HL-60 (cell line): ENCODE data around the gene OPTC.

Experiments
- DNase-seq, 2 experiments: peaks; one replicate each; pipeline ENCODE4 v3.0.0-alpha.2; 2010 to 2020; ENCODE audit warnings: low read depth in 1 of 2, low spot score in 1 of 2
- H3K27ac ChIP-seq: fragments of 250-450 bp; sonication (Bioruptor Pico); replicated peaks from 2 replicates; pipeline ENCODE4 v1.5.1; 2020; ENCODE audit warnings: mild to moderate bottlenecking, moderate library complexity
- H3K27me3 ChIP-seq: fragments of 250-450 bp; sonication (Bioruptor Pico); 2 replicates; pipeline ENCODE4 v1.5.1; 2021; ENCODE audit warnings: mild to moderate bottlenecking, moderate library complexity; ENCODE audit not compliant: insufficient read depth, poor library complexity, severe bottlenecking
- H3K4me3 ChIP-seq: replicated peaks from 2 replicates; pipeline ENCODE4 v1.5.1; 2011; ENCODE audit warnings: mild to moderate bottlenecking, control low read depth, low read length; ENCODE audit not compliant: insufficient read depth
- CTCF ChIP-seq: IDR thresholded peaks from one replicate; pipeline ENCODE4 v1.5.1; 2011; ENCODE audit warnings: low read length, control low read depth, inconsistent platforms; ENCODE audit not compliant: insufficient read depth
- GABPA ChIP-seq: IDR thresholded peaks from 2 replicates; pipeline ENCODE4 v1.6.1; 2012; ENCODE audit warnings: low read depth
- POLR2AphosphoS5 ChIP-seq: IDR thresholded peaks from 2 replicates; pipeline ENCODE4 v1.6.1; 2012; ENCODE audit warnings: low read depth
- REST ChIP-seq: IDR thresholded peaks from 2 replicates; pipeline ENCODE4 v1.6.1; 2012; ENCODE audit warnings: low read depth; ENCODE audit not compliant: insufficient replicate concordance
- SPI1 ChIP-seq: IDR thresholded peaks from 2 replicates; pipeline ENCODE4 v1.6.1; 2012; ENCODE audit warnings: low read depth, mild to moderate bottlenecking, borderline replicate concordance

The OPTC gene

DNA sequence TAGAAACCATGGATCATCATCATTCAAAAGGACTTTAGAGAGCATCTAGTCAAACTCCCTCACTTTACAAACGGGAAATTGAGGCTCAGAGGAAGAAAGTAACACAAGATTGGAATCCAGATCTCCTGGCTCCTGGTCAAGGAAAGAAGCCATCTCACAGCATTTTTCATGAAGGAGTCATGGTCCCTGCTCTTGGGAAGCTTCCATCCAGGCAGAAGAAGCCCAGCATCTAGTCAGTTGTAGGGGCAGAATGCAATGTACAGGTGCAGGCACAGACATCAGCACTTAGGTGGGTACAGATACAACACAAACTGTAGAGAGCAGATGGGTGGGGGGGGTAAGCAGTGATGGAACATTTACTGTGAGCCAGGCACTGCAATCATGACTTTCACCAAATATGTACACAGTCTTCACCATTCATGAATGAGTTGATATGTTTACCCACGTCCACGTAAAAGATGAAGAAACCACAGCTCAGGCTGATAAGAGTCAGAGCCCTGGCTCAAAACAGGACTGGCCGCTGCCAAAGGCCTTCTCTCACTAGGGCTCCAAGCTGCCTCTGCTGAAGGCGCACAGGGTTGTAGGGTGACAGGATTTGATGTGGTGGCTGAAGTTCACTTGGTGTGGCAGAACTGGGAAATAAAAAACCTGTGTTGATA is 44.0 kb downstream of the OPTC start:
- H3K27me3 ChIP-seq: no peaks in the 10 kb centered on the region
- TF ChIP-seq SPI1 (no peak), REST (no peak), GABPA (no peak), POLR2AphosphoS5 (no peak), CTCF (no peak)
- H3K27ac ChIP-seq: no peak overlapping the region
- H3K4me3 ChIP-seq: no peak overlapping the region
- no peak for DNase-seq

DNA sequence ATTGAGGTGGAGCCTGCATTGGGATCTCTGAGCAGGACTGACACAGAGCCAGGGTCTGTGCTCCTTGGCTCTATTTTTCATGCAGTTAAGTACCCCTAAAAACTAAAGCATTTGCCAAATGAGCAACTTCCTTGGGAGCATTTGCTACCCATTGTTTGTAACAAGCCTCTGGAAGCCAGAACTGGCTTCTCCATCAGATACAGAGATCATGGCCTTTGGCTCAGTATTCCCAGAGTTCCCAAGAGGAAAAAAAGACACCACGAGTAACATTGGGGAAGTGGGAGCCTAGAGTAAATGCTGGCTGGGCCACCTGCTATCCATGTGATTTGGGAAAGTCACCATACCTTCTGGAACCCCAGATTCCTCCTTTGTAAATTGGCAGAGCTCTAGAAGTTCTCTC is 44.8 kb downstream of the OPTC start:
- Histone ChIP-seq H3K27me3 (no peaks in the 10 kb centered on the region), H3K27ac (no peak overlapping the region), H3K4me3 (no peak overlapping the region)
- TF ChIP-seq GABPA: no peak
- TF ChIP-seq CTCF: no peak
- TF ChIP-seq POLR2AphosphoS5: no peak
- TF ChIP-seq REST: no peak
- no peak for TF ChIP-seq SPI1
- DNase-seq: no peak

GRCh38 chr1:203539831-203540546 is 46.0 kb downstream of the OPTC start:
- DNase-seq: no peak
- Histone ChIP-seq H3K4me3 (no peak overlapping the region), H3K27me3 (no peaks in the 10 kb centered on the region), H3K27ac (no peak overlapping the region)
- TF ChIP-seq CTCF (no peak), REST (no peak)
